GM18502 (cell line): ENCODE results near the gene RBBP9.
"Not testable (repeated sequence)": the region's sequence is repeated elsewhere in the genome, so short reads cannot be mapped to it uniquely, and the experiment has no call there.

Experiments used
- ATAC-seq: cut with Tn5 transposase; IDR thresholded peaks from one replicate; pipeline ENCODE4 v1.9.1; 2021; ENCODE audit warnings: mild to moderate bottlenecking; ENCODE audit not compliant: unreplicated experiment, poor library complexity

Gene RBBP9

DNA sequence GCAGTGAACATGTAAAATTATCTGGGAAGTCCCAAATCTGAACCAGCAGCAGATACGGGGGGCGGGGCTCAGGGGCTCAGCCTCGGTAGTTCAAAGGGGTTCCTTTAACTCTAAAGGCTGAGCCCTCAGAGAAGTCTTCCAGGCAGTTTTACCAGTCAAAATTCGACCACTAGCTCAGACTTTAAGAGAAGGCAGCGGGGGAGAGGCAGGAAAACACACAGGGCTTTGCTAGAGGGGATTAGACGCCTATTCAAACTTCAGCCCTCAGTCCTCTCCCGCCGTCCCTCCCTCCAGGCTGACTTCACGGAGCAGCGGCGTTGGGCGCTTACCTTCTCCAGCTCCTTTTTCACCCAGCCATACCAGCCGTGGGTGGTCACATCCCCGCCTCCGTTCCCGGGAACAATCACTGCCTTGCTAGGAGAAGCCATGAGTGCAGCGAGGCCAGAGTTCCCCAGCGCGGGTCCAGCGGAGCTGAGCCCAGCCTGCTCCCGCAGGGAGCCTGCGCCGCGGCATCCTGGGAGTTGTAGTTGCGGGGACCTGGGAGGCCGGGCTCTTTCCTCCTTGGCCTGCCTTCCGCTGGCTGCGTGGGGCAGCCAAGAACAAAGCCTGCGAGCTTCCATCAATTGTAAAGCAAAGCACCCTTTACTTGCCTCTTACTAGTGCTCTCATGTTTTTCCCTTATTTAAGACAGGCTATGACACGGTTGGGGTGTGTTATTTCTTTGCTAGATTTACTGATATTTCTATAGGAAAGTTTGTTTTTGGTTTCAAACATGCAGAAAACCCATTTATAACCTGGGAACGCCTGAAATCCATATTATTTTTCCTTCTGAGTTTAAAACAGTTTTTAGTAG lies at the start of gene RBBP9:
TSS of gene RBBP9 (minus strand) at position 486 of the 853 bp plus-strand sequence. CDS start at position 428, 58 bp downstream.
- ATAC-seq, result peak; percentile 98

DNA sequence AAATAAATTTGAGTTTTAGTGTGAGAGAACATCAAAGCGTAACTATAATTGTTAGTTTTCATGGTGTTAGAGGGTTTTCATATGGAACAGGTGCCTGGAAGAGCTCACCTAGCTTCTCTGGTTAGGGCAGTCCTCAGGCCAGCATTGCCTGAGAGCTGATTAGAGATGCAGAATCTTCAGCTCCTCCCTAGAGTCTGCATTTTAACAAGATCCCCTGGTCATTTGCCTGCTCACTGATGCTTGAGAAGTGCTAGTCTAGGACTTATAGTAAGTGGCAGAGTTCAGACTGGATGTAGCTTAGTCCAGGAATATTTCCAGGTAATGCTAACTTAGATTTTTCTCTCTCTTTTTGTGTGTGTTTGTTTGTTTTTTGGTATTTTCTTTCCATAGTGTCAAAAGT lies 48.5 kb upstream of the RBBP9 start:
- no peak for ATAC-seq

DNA sequence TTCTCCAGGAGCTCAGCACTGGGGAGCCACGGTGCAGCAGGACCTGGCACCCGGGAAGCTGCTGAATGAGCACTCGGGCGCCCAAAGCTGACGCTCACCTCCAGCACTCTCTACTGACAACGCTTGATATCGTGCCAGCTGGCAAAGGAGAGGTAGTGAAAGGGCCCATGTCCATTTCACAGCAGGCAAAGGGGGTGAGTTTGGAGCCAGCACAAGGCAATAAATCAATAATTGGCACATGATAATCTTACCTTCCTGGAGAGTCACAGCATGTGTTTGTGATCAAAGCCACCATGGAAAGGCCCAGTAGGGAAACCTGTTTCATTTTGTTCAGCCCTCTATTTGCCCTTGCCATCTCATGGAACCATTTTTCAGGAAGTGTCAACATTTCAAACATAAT lies 46.9 kb upstream of the RBBP9 start:
- ATAC-seq, result no peak

DNA sequence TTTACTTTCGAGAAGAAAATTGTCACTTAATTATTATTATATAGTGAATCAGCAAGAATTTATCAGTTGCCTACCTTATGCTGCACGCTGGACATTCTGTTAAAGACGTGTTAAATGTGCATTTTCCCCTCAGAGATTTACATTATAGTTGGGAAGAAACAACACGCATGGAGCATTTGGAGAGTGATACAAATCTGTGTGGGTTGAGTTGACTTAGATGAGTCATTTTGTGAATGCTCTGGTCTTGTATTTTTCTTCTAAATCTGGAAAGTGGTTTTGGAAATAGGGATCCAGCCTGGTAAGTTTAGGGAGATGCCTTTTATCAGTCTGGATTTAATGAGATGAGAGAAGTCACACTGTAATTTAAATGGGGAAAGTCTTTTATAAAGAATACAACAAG lies 46.2 kb upstream of the RBBP9 start:
- no peak for ATAC-seq

DNA sequence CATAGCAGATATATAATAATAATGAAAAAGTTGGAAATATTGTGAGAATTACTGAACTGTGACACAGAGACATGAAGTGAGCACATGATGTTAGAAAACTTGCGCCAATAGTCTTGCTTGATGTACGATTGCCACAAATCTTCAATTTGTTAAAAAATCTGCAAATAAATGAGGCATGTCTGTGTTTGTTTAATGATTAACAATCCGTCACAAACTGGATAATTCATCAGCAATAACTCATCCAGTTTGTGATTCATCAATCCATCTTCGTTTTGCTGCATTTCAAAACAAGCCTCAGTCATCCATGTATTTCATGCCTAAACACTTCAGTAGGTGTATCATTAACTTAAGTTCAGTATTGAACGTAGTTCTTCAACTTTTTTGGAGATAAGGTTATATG lies 44.7 kb upstream of the RBBP9 start:
- ATAC-seq, result no peak

DNA sequence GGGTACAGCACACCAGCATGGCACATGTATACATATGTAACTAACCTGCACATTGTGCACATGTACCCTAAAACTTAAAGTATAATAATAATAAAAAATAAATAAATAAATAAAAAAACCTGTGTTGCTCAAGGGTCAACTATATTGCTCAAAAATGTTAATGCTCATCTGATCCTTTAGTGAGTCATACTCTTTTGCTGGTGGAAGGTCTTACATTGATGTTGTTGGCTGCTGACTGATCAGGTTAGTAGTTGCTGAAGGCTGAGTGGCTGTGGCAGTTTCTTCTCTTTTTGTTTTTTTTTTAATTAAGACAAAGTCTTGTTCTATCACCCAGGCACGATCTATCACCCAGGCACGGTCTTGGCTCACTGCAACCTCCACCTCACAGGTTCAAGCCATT lies 40.6 kb upstream of the RBBP9 start:
- ATAC-seq, result no peak

DNA sequence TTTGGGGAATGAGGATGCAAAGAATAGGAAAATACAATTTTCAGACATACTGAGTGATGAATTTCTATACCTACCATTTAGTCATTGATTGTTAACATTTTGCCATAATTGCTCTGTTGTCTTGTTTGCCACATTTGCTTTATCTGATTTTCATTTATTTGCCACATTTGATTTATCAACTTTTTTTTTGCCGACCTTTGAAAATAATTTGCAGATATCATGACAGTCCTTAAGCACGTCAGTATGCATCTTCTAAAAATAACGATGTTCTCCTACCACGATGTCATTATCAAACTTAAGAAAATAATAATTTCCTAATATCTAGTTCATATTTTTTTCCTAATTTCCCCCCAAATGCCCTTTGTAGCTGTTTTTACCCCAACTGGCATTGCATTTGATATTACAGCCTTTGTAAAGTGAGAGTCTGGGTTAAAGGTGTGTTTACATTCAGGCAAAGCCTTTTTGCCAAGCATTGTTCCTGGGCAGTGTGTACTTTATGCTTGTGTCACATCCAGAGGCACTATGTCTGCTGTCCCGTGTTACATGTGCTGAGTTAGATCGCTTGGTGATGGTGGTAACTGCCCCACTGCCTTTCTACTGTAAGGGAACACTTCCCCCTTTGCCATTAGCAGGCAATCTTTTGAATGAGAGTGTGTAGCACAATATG lies 37.1 kb upstream of the RBBP9 start:
- no peak for ATAC-seq

DNA sequence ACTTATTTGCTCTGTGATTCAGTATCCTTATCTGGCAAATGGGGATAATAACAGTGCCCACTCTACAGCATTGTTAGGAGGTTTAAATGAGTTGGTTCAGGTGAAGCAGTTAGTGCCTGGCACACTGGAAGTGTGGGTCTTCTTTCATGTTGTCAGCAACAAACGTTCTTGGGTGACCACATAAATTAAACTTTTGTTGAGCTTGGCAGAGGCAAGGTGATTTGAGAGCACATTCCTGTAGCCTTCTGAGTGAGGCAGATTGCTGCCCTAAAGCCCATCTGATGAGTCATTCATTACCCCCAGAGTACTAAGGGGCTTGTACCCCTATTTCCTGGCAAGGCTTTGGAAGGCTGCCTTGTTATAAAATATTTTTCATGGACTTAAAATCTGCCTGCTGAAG lies 36.5 kb upstream of the RBBP9 start:
- ATAC-seq, result no peak

DNA sequence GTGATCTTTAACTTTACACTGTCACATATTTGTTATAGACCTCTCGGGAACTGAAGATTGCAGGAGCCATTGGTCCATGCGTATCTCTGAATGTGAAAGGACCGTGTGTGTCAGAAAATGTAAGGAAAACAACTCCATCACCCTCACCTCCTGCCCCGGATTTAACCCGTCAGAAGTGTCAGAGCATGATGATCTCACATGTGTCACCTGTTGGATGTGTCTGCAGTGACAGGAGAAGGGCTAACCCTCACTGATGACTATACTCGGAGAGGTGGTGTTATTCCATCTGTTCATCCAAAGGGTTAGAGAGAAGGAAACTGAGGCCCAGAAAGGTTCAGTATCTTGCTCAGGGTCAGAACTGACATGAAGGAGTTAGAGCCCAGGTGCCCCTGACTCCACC lies 35.6 kb upstream of the RBBP9 start:
- no peak for ATAC-seq

DNA sequence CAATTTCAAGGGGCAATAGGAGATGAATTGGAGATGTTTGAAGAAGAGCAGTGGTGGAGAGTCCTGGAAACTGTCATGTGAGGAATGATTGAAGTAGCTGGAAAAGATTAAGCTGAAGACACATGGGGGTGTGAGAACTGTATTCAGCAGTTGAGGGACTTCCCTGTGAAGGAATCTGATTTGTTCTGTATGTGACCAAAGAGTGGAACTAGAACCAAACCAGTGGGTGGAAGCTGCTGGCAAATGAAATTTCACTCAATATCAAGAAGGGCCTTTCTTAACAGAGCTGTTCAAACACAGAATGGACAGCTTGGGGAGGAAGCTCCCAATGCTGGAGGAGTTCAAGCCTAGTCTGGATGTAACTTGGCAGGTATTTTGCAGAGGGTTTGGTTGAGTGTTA lies 32.0 kb upstream of the RBBP9 start:
- ATAC-seq, result no peak

DNA sequence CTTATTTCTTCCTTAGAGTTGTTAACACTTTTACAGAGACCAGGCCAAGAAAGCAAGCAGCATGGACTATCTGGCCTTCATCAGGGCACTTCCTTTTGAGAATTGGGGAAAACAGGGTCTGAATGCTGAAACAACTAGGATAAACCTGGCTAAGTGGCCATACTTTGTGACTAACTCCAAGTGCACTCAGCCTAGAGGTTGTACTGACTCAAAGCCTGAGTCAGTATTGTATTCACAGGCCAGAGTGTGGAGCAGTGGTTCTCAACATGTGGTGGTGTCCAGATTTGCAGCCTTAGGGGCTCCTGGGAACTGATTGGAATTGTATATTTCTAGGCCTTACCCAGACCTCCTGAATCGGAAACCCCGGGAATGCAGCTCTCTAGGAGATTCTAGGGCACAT lies 30.8 kb upstream of the RBBP9 start:
- no peak for ATAC-seq

DNA sequence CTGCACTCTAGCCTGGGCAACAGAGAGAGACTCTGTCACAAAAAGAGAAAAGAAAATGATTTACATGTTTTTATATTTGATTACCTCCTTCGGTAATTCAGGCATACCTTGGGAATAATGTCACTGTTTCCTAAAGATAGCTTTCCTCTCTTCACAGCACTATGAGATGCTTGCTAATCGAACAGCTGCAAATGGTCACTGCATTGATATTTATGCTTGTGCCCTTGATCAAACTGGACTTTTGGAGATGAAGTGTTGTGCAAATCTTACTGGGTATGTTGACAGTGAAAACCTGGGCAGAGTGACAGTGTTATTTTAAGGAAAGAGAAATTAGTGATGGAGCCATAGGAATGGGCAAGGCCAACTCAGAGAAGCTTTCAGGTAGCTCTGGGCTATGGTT lies 30.3 kb upstream of the RBBP9 start:
- no peak for ATAC-seq

DNA sequence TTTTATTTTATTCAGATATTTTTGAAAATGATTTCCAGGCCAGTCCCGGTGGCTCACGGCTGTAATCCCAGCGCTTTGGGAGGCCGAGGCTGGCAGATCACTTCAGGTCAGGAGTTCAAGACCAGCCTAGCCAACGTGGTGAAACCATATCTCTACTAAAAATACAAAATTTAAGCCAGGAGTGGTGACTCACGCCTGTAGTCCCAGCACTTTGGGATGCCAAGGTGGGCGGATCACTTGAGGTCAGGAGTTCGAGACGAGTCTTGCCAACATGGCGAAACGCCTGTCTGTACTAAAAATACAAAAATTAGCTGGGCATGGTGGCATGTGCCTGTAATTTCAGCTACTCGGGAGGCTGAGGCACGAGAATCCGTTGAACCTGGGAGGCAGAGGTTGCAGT lies 29.7 kb upstream of the RBBP9 start:
- not testable (repeated sequence) for ATAC-seq

DNA sequence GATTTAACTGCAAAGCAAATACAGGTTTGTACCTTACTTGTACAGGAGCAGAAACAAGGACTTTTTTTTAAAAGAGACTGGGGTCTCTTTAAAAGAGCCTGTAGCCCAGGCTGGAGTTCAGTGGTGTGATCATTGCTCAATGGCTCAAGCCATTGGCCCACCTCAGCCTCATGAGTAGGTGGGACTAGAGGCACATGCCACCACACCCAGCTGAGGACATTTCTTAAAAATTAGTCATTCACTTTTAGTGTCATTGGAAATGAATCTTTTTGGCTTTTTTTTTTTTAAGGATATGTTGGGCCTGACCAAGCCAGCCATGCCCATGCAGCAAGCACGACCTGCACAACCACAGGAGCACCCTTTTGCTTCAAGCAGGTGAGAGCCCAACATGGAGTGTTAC lies 27.6 kb upstream of the RBBP9 start:
- ATAC-seq, result no peak

DNA sequence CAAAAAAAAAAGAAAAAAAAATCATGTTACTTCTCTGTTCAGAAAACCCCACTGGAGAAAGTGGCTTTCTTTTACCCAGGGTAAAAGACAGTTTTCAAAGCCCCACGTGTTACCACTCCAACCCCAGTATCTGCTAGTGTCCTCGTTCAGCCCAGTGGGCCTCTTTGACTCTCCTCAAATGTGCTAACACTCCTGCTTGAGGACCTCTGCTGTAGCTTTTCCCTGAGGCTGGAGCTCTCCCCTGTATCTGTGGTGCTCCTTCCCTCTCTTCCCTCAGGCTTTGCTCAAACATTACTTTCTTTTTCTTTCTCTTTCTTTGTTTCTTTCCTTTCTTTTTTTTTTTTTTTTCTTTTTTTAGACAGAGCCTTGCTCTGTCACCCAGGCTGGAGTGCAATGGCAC lies 26.0 kb upstream of the RBBP9 start:
- no peak for ATAC-seq

DNA sequence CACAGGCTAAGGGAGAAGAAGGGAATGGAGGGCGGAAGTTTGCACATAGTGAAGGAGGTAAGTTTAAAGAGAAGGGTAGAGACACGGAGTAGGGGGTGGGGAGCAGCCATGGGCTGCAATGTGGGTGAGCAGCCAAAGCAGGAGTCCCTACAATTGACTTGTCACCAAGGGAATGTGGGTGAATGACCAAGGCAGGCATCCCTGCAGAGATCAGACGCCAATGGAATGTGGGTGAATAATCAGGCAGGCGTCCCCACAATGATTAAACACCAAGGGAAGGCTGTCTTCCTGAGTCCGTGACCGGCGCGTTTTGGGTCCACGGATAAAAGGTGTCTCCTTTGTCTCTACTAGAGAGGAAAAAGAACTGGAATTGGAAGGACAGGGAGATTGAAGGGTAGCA lies 25.0 kb upstream of the RBBP9 start:
- not testable (repeated sequence) for ATAC-seq

DNA sequence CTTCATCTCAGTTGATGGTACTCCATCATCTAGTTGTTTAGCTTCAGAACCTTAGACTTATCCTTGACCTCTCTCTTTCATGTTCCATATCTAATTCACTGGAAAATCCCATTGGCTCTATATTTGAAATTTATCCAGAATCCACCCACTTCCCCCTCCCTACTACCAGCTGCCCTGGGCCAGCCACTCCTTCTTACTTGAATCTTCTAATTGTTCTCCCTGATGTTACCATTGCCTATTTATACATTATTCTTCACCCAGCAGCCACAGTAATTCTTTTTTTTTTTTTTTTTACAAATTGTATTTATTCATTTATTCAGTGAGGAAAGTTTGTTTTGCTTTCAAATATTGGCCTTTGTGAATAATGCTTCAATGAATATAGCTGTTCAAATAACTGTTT lies 18.9 kb upstream of the RBBP9 start:
- ATAC-seq, result no peak

DNA sequence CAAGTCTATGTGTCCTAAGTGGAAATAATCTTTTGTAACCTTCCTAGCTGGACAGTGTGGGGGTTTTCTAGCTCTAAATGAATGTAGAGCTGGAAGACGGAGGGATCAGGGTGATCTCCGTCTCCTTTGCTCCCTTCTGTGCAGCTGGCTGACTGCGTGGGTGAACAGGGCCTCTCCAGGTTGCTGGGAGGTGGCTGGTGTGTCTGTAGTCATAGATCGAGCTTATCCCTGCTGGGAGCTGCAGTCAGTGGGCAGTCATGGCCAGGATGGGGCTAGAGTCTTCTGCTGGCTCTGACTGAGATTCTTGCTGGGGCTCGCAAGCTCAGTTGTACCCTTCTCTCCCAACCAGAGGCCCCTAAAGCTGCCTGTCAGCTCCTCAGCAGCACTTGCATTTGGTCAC lies 17.1 kb upstream of the RBBP9 start:
- no peak for ATAC-seq

DNA sequence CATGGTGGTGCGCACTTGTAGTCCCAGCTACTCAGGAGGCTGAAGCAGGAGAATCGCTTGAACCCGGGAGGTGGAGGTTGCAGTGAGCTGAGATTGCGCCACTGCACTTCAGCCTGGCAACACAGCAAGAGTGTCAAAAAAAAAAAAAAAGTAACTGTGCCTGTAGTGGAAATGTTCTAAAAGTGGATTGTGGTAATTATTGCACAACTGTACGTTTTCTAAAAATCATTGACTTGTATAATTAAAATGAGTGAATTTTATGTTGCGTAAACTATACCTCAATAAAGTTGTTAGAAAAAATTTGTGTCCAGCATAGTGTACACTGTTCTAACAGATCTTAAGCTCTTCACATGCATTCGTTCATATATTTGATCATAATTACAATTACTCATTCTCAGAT lies 16.2 kb upstream of the RBBP9 start:
- ATAC-seq, result no peak

DNA sequence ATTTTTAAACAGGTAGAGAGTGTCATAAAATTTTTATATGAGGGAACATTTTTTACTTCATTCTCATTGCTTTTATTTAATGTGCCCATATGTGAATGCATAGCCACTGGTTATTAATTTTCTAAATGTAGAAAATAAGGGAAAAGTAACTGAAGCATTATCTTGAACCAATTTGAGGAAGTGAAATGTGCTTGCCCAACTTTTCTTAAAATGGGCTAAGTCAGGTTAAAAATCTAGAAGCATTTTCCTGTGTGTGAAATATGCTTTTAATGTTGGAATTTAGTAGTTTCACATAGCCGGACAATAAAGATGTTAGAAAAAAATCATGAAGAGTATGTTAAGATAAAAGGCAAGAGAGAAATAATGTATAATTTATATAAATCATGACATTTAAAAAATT lies 14.5 kb upstream of the RBBP9 start:
- no peak for ATAC-seq

DNA sequence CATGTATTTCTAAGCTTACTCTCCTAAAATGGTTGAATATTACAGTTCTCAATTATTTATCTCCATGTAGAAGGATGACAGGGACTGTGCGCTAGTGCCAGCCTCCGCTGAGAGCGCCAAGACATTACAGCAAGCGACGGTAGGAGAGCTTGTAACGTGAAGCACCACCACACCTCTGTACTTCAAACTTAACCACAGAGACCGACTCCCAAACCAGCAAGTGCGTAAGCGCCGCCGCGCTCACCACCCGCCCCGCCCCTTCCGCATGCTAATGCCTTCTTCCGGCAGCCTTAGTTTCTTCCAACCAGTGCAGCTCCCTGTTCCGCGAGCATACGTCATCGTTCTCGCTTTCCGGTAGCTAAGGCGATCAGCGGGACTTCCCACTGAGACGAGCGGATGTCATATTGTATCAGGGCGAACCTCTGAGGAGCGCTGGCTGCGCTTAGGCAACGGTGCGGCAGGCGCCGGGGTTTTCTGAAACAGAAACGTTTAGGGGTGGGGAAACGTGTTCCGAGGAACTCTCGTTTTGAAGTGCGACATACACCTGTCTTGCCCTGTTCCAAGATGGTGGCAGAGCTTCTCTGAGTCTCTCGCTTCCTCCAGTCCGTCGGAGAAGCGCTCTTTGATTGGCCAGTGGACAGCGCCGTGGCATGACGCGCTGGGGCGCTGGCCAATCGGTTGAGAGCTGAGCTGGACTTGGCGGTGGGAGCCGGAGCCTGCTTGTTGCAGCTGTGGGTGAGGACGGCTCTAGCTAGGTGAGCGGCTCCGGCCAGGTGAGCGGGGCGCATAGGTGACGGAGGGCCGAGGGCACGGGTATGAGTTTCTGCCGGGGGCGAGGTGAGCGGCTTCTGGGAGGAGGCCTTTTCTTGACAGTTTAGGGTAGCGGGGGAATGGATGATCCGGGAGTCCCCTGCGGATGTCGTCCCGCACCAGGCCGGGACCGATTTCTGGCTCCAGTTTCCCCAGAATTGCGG lies 10.5 kb upstream of the RBBP9 start, which contains the start of gene SEC23B:
TSS of gene SEC23B (plus strand) at position 723 of the 974 bp plus-strand sequence. CDS start 2,896 bp downstream, outside the sequence.
- ATAC-seq, result peak; percentile 95
